ENCODE data around the gene HOXB9. TPM values are rescaled to one million over a fixed set of nuclear protein-coding genes. Genes with fewer than 3 reads are reported as not detected.

Gene HOXB9
- total RNA-seq, 2 experiments from 2014 or later: not detected

DNA sequence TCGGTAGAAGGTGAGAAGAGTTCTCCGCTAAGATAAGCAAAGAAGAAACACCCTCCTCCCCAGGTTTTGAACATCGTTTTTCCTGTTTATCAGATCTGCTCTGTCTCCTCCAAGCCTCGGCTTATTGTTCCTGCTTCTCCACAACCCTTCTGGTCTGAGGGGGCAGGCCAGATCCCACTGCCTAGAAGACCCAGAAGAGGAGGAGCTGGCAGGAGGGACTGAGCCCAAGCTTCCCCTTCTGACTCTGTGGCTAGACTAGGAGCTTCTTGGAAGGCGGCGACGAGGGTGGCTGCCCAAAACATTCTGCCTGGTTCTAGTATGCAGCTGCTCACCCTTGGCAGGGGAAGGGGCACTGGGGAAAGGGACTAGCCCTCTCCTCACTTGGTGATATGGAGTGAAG lies 27.4 kb downstream of the HOXB9 start:
- Histone ChIP-seq H3K36me3 (ENCODE audit: insufficient read depth, low read length) (no peaks in the 10 kb centered on the region), H3K27ac (ENCODE audit: low read depth, low read length, poor library complexity, severe bottlenecking) (no peak overlapping the region), H3K4me2 (ENCODE audit: low read length) (no peak overlapping the region), H3K9me2 (ENCODE audit: insufficient read depth, low read length) (no peaks in the 10 kb centered on the region), H3K4me3 (ENCODE audit: low read depth, low read length, poor library complexity, severe bottlenecking) (no peak overlapping the region), H3K79me2 (ENCODE audit: insufficient read depth, low read depth, low read length) (no peaks in the 10 kb centered on the region), H3K9me3 (ENCODE audit: low read length) (no peaks in the 10 kb centered on the region), H2AFZ (ENCODE audit: low read length) (no peak overlapping the region), H3K4me1 (ENCODE audit: insufficient read depth, low read length, poor library complexity, severe bottlenecking) (peaks cover 6% of the 10 kb centered on the region), H4K20me1 (ENCODE audit: insufficient read depth, low read length) (no peaks in the 10 kb centered on the region)
- BruUV-seq (replicated peaks): no TSS peak
- intact Hi-C loops (cut with micrococcal nuclease; ENCODE audit: unreplicated experiment): loop anchor here (10.0 kb wide), 1 partner anchor 334 kb away; no protein-coding TSS in a partner anchor
- no peak for DNase-seq (ENCODE audit: low spot score)
- ChIA-PET CTCF (ENCODE audit: unreplicated experiment) (no interaction called here), POLR2A (interaction anchor here (0.6 kb wide), 1 partner anchor 51 kb away, joined by 3 read pairs; no protein-coding TSS in a partner anchor)
- TF ChIP-seq EZH2phosphoT487 (IDR thresholded peaks at IDR 0.05; ENCODE audit: borderline replicate concordance, low read depth, low read length): no peak

DNA sequence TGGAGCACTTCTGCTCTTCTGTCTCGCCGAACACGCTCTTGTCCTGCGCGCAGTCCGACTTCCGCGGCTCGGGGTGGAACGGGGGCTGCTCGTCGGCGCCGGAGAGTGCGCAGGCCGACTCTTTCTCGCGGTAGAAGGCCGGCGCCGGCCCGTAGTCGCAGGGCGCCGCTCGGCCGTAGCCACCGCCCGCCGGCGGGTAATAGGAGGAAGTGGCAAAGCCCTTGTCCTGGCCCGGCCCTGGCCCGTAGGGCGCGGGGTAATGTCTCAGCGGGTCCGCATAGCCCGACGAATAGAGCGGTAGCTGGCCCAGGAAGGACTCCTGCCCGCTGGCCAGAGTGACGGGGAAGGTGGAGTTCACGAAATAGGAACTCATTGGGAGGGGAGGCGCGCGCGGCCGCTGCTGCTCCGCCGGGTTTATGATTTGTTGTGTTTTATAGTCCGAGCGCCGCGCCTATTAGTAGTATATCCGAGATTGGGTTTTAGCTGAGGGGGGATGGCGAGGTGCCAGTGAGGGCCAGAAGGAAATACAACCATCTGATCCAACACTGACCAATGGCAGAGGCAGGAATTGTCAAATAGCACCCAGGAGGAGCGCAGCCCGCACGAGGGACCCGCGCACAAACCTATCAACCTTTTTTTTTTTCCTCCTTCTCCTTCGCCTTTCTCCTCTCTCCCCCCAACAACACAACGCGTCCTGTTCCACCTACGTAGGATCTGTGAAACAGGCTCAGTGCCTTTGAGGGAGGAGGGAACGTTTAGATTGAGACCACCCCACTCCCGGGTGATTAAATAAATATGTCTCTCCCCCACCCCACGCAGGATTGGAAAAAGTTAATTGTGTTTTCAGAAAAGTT lies 28.2 kb downstream of the HOXB9 start:
- H3K79me2 ChIP-seq (ENCODE audit: insufficient read depth, low read depth, low read length): no peaks in the 10 kb centered on the region
- H3K36me3 ChIP-seq (ENCODE audit: insufficient read depth, low read length): no peaks in the 10 kb centered on the region
- H3K4me1 ChIP-seq (ENCODE audit: insufficient read depth, low read length, poor library complexity, severe bottlenecking): peaks cover 6% of the 10 kb centered on the region
- TF ChIP-seq EZH2phosphoT487 (IDR thresholded peaks at IDR 0.05; ENCODE audit: borderline replicate concordance, low read depth, low read length): peak; percentile 99
- TF ChIP-seq, protein P1, sequence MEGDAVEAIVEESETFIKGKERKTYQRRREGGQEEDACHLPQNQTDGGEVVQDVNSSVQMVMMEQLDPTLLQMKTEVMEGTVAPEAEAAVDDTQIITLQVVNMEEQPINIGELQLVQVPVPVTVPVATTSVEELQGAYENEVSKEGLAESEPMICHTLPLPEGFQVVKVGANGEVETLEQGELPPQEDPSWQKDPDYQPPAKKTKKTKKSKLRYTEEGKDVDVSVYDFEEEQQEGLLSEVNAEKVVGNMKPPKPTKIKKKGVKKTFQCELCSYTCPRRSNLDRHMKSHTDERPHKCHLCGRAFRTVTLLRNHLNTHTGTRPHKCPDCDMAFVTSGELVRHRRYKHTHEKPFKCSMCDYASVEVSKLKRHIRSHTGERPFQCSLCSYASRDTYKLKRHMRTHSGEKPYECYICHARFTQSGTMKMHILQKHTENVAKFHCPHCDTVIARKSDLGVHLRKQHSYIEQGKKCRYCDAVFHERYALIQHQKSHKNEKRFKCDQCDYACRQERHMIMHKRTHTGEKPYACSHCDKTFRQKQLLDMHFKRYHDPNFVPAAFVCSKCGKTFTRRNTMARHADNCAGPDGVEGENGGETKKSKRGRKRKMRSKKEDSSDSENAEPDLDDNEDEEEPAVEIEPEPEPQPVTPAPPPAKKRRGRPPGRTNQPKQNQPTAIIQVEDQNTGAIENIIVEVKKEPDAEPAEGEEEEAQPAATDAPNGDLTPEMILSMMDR (conservative IDR thresholded peaks at IDR 0.05; ENCODE audit: low read length): no peak
- peak; percentile 55 for DNase-seq (ENCODE audit: low spot score)
- no peaks in the 10 kb centered on the region for H3K9me3 ChIP-seq (ENCODE audit: low read length)
- peak overlapping the region; percentile 40 for H2AFZ ChIP-seq (ENCODE audit: low read length)
- peak overlapping the region; percentile 57 for H3K4me3 ChIP-seq (ENCODE audit: low read depth, low read length, poor library complexity, severe bottlenecking)
- peak overlapping the region; percentile 60 for H3K4me2 ChIP-seq (ENCODE audit: low read length)
- H4K20me1 ChIP-seq (ENCODE audit: insufficient read depth, low read length): no peaks in the 10 kb centered on the region
- ChIA-PET POLR2A (no interaction called here), CTCF (ENCODE audit: unreplicated experiment) (no interaction called here)
- H3K9me2 ChIP-seq (ENCODE audit: insufficient read depth, low read length): no peaks in the 10 kb centered on the region
- no TSS peak for BruUV-seq (replicated peaks)
- intact Hi-C loops (cut with micrococcal nuclease; ENCODE audit: unreplicated experiment): loop anchor here (10.0 kb wide), 1 partner anchor 333 kb away; no protein-coding TSS in a partner anchor
- H3K27ac ChIP-seq (ENCODE audit: low read depth, low read length, poor library complexity, severe bottlenecking): no peak overlapping the region

DNA sequence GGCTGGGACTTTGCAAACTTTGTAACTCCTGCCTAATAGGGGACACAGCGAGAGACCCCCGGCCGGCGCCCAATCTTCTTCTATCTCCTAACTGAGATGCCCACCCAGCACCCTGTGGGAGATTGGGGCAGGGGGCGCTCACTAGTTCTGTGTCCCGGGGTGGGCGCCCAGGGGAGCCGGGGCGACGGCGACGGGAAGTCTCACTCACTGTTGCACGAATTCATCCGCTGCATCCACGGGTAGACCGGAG lies 28.7 kb downstream of the HOXB9 start:
- Histone ChIP-seq H3K4me2 (ENCODE audit: low read length) (peak overlapping the region; percentile 60), H3K36me3 (ENCODE audit: insufficient read depth, low read length) (no peaks in the 10 kb centered on the region), H2AFZ (ENCODE audit: low read length) (peak overlapping the region; percentile 40), H3K9me2 (ENCODE audit: insufficient read depth, low read length) (no peaks in the 10 kb centered on the region), H3K79me2 (ENCODE audit: insufficient read depth, low read depth, low read length) (no peaks in the 10 kb centered on the region), H4K20me1 (ENCODE audit: insufficient read depth, low read length) (no peaks in the 10 kb centered on the region), H3K4me1 (ENCODE audit: insufficient read depth, low read length, poor library complexity, severe bottlenecking) (peaks cover 6% of the 10 kb centered on the region), H3K27ac (ENCODE audit: low read depth, low read length, poor library complexity, severe bottlenecking) (no peak overlapping the region), H3K9me3 (ENCODE audit: low read length) (no peaks in the 10 kb centered on the region), H3K4me3 (ENCODE audit: low read depth, low read length, poor library complexity, severe bottlenecking) (peak overlapping the region; percentile 57)
- BruUV-seq (replicated peaks): no TSS peak
- intact Hi-C loops (cut with micrococcal nuclease; ENCODE audit: unreplicated experiment): loop anchor here (10.0 kb wide), 1 partner anchor 333 kb away; no protein-coding TSS in a partner anchor
- ChIA-PET POLR2A (no interaction called here), CTCF (ENCODE audit: unreplicated experiment) (no interaction called here)
- TF ChIP-seq, protein P1 (conservative IDR thresholded peaks at IDR 0.05; ENCODE audit: low read length): no peak
- TF ChIP-seq EZH2phosphoT487 (IDR thresholded peaks at IDR 0.05; ENCODE audit: borderline replicate concordance, low read depth, low read length): no peak
- DNase-seq (ENCODE audit: low spot score): no peak
